Subcutaneous adipose tissue (tissue), 4 donors: ENCODE measurements around the gene MAP1LC3B2. TPM values are rescaled to one million over a fixed set of nuclear protein-coding genes. Genes with fewer than 3 reads are reported as not detected.

ENCODE experiments used
- total RNA-seq, 4 donors: library from RNA; depleted of rRNA; stranded (reverse); fragments of >200 nt; gene quantifications; one replicate each; pipeline ENCODE4 v1.1.0, GENCODE V29; 2016
- TF ChIP-seq, protein P1 (sequence below): fragments of 450-650 bp; IDR thresholded peaks from one replicate; pipeline ENCODE4 v1.5.1; 2016; ENCODE audit warnings: low read depth, mild to moderate bottlenecking, control low read depth, antibody characterized with exemption, moderate library complexity

MAP1LC3B2 gene
- total RNA-seq, 4 donors from 2014 or later: 1.1 to 1.5 TPM; not detected in 2

DNA sequence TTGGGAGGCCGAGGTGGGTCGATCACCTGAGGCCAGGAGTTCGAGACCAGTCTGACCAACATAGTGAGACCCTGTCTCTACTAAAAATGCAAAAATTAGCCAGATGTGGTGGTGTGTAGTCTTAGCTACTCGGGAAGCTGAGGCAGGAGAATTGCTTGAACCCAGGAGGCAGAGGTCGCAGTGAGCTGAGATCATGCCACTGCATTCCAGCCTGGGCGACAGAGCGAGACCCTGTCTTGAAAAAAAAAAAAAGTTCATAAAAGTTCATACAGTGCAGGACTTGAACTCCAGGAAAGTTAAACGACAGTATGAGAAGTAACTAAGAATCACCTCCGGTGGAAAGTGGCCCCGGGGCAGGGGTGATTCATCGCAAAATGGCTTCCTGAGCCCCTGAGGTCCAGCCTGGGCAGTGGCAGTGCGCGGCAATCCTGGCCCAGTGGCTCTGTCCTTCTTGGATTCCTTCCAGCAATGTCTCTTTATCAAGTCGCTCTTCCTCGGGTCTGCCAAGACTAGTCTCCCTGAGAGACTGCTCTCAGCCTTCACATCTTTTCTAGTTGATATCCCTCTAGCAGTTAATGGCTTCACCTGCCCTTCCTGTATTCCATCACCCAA lies 16.7 kb upstream of the MAP1LC3B2 start:
- TF ChIP-seq, protein P1, sequence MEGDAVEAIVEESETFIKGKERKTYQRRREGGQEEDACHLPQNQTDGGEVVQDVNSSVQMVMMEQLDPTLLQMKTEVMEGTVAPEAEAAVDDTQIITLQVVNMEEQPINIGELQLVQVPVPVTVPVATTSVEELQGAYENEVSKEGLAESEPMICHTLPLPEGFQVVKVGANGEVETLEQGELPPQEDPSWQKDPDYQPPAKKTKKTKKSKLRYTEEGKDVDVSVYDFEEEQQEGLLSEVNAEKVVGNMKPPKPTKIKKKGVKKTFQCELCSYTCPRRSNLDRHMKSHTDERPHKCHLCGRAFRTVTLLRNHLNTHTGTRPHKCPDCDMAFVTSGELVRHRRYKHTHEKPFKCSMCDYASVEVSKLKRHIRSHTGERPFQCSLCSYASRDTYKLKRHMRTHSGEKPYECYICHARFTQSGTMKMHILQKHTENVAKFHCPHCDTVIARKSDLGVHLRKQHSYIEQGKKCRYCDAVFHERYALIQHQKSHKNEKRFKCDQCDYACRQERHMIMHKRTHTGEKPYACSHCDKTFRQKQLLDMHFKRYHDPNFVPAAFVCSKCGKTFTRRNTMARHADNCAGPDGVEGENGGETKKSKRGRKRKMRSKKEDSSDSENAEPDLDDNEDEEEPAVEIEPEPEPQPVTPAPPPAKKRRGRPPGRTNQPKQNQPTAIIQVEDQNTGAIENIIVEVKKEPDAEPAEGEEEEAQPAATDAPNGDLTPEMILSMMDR: no peak

DNA sequence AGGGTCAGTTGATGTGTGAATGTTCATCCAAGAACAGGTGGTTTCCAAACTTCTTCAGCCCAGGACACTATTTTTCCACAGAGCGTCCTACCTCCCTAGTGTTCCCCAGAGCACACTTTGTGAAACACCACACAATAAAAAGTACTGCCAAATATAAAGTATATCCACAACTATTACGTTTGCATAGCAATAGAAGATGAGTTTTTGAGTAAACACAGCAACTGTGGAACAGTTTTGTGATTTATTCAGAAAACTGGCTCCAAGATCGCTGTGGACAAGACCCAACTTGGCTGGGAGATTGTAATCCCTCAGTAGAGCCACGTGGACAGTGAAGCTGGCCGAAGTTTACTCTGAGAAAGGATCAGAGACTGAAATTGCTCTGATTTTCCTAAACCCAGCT lies 14.5 kb upstream of the MAP1LC3B2 start:
- TF ChIP-seq, protein P1: no peak

DNA sequence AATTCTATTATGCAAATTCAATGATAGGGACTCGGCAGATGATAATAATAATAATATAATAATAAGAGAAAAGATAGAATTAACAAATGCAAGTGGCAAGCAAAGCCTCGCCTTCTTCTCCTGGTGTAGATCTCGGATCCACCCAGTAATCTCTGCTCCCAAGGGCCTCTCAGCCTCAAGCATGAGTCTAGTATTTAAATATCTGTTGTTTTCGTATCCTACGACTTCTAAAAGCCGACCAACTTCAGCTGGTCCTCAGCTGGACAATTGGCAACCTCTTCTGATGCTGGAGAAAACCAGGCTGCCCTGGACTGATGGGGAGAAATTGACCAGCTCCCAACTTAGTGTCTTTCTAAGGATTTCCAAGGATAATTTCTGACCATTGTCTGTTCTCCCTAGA lies 14.0 kb upstream of the MAP1LC3B2 start:
- TF ChIP-seq, protein P1: no peak

DNA sequence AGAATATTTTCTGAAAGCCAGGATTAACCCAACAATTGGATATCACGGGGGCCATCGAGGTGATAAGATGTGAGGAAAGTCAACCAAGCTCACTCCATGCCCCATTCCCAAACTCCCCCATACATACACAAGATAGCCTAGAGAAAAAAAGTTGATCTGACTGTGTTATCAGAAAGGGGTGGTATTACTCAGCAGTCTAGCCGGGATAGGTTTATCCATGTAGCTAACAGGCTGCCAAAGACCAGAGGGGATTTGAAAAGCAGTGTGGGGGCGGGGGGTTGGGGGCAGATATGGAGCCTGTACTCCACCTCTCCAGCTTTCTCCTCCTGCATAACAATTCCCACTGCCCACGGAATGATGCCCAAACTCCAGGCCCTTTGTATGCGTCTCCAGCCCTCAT lies 13.2 kb upstream of the MAP1LC3B2 start:
- TF ChIP-seq, protein P1: no peak

DNA sequence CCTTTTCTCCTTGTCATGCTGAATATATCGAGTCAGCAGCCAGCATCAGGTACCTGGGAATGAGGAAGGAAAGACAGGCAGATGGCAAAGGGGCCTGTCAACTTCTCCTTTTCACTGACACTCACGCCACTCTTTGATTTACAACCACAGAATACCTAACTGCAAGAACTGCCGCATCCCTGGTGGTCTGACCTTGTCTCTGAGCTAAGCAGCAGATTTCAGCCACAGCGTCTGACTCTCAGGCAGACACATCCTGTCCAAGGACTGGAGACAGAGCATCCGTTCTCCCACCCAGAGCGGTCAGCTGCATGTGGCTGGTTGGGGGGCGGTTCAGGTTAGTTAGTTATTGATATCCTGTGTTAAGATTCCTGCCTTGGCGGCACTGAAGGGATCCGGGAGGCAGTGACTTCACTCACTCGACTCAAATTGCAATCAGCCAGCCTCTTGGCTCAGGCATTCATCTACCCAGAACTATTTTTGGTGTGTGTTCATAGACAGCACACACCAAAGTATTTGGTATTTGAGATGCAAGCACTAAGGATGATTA lies 11.2 kb upstream of the MAP1LC3B2 start:
- TF ChIP-seq, protein P1: no peak

DNA sequence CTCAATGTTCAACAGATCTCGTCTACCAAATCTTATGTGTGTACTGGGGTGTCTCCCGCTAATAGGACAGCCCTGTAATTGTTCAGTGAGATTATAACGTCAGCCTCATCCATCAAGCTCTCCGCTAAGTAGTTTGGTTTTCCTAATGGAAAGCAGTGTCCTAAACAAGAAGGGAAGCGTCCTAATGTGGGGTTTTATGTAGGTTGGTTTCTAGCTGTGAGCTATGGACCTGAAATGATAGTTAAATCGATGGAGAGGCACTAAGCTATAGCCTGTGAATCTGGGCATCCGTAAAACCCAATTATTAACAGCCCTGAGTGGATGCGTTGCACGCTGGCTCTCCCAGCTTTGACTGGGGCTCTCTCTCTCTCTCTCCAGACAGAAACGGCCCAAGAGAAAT lies 9.2 kb upstream of the MAP1LC3B2 start:
- TF ChIP-seq, protein P1: no peak

DNA sequence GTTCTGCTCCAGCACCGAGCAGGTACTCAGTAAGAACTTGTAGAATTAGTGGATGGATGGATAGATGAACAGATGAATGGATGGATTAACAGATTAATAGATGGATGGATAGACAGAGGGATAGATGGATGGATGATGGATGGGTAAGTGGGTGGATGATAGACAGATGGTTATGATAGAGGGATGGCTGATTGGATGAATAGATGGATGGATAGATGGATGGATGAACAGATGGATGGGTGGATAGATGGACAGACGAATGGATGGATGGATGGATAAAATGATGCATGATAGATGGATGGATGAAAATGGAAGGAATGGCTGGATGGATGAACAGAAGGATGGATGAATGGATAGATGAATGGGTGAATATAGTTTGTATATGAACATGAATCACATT lies 8.0 kb upstream of the MAP1LC3B2 start:
- TF ChIP-seq, protein P1: no peak
